GM23248 (cell line): ENCODE measurements around the gene TNFSF13.

Source experiments
- EZH2 ChIP-seq: fragments of 200-600 bp; sonication (generic); IDR thresholded peaks from 2 replicates; pipeline ENCODE4 v1.6.1; 2018; ENCODE audit warnings: antibody characterized with exemption, mild to moderate bottlenecking; ENCODE audit not compliant: insufficient read depth, poor library complexity, severe bottlenecking
- EZH2phosphoT487 ChIP-seq: fragments of 200-600 bp; sonication (generic); IDR thresholded peaks from 2 replicates; pipeline ENCODE4 v1.6.1; 2018; ENCODE audit warnings: antibody characterized with exemption, moderate library complexity, mild to moderate bottlenecking, low read depth; ENCODE audit not compliant: insufficient read depth

DNA sequence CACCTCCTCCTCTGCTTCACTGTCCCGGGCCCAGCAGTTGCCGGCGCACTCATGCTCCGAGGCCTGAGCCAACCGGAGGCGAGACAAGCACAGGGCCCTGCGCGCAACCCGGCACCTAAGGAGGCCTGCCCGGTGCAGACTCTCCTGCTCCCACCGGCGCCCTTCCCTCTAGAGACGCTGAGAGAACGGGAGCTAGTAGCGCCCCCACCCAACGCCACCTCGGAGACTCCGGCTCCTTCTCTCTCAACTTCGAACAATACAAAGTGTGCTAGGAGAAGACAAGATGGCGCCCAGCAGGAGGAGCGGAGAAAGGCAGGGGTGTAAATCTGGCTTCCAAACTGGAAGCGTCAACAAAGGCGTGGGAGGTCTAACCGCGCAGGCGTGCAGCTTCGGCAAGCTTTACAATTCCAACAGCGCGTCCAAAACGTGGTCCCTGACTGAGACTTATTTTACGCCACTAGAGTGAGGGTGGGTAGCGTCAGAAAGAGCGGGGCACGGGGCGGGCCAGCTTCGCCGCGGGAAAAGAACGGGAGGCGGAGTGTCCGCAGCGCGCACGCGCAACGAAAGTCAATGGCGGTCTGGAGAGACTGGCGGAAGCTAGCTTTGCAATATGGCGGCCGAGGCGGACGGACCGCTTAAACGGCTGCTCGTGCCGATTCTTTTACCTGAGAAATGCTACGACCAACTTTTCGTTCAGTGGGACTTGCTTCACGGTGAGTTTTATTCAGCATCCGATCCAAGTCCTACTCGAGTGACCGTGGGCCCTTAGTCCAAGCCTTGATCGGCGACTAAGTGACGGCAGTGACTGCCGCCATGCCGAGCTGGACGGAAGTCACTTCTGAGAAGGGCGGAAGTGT, 24.9 kb downstream of the TNFSF13 start, which contains the start of gene MPDU1:
- TF ChIP-seq EZH2phosphoT487 = no peak
- no peak for TF ChIP-seq EZH2
